ENCODE measurements around the gene CDKN2B. TPM values are rescaled to one million over a fixed set of nuclear protein-coding genes. Genes with fewer than 3 reads are reported as not detected.

The CDKN2B gene
- total RNA-seq, 1 experiment from 2014 or later = 9.8 TPM

DNA sequence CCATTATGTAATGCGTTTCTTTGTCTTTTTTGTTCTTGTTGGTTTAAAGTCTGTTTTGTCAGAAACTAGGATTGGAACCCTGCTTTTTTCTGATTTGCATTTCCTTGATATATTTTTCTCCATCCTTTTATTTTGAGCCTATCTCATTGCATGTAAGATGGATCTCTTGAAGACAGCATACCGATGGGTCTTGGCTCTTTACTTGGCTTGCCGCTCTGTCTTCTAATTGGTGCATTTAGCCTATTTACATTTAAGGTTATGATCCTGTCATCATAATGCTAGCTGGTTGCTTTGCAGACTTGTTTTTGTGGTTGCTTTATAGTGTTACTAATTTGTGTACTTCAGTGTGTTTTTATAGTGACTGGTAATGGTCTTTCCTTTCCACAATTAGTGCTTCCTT, 13.3 kb upstream of the CDKN2B start:
- no peak for DNase-seq (ENCODE audit: low read depth, low spot score)
- Histone ChIP-seq H3K4me3 (replicated peaks in 1 of 2; ENCODE audit: low read depth in 1 of 2, low read length in 2 of 2) (no peak overlapping the region), H3K27me3 (ENCODE audit: insufficient read depth, low read length) (no peaks in the 10 kb centered on the region), H3K36me3 (ENCODE audit: control insufficient read depth in 1 of 2, insufficient read depth in 2 of 2, low read length in 2 of 2) (no peaks in the 10 kb centered on the region; a peak in 1 of 4 replicates), H3K9ac (ENCODE audit: low read length) (no peak overlapping the region), H3K9me3 (ENCODE audit: control insufficient read depth in 1 of 2, insufficient read depth in 1 of 2, low read depth in 1 of 2, low read length in 2 of 2) (no peaks in the 10 kb centered on the region), H3K9me2 (ENCODE audit: insufficient read depth) (no peaks in the 10 kb centered on the region), H3K4me1 (ENCODE audit: control insufficient read depth in 1 of 2, insufficient read depth in 2 of 2, low read length in 2 of 2) (no peaks in the 10 kb centered on the region), H3K4me2 (ENCODE audit: low read length) (no peak overlapping the region), H3K79me2 (ENCODE audit: insufficient read depth, low read length) (no peaks in the 10 kb centered on the region), H2AFZ (ENCODE audit: low read depth, low read length, poor library complexity, severe bottlenecking) (no peak overlapping the region), H3K27ac (ENCODE audit: low read depth, low read length) (no peak overlapping the region), H4K20me1 (ENCODE audit: insufficient read depth) (no peaks in the 10 kb centered on the region)
- ChIA-PET RAD21 (ENCODE audit: low non-redundant PET in 1 of 2, low total read pairs in 2 of 2, uncharacterized antibody in 2 of 2, unreplicated experiment in 2 of 2) (no interaction called here), POLR2A (no interaction called here), CTCF (interaction anchor here (1.7 kb wide), 1 partner anchor 14 kb away, joined by 5 read pairs; the partner anchor contains the start of gene CDKN2B)
- no TSS peak for BruUV-seq (replicated peaks)
- intact Hi-C loops (cut with micrococcal nuclease) = no loop called here
- TF ChIP-seq, protein P1, sequence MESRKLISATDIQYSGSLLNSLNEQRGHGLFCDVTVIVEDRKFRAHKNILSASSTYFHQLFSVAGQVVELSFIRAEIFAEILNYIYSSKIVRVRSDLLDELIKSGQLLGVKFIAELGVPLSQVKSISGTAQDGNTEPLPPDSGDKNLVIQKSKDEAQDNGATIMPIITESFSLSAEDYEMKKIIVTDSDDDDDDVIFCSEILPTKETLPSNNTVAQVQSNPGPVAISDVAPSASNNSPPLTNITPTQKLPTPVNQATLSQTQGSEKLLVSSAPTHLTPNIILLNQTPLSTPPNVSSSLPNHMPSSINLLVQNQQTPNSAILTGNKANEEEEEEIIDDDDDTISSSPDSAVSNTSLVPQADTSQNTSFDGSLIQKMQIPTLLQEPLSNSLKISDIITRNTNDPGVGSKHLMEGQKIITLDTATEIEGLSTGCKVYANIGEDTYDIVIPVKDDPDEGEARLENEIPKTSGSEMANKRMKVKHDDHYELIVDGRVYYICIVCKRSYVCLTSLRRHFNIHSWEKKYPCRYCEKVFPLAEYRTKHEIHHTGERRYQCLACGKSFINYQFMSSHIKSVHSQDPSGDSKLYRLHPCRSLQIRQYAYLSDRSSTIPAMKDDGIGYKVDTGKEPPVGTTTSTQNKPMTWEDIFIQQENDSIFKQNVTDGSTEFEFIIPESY (IDR thresholded peaks at IDR 0.05; ENCODE audit: extremely low read depth, insufficient replicate concordance, low read length) = no peak
- TF ChIP-seq SP1 (IDR thresholded peaks at IDR 0.05; ENCODE audit: low read depth) (no peak), ELF1 (IDR thresholded peaks at IDR 0.05; ENCODE audit: borderline replicate concordance, low read depth) (no peak), POLR2A (IDR thresholded peaks at IDR 0.05; ENCODE audit: borderline replicate concordance, extremely low read depth, insufficient read depth, insufficient read length) (no peak), SIN3A (IDR thresholded peaks at IDR 0.05; ENCODE audit: low read depth) (no peak), TCF7L2 (IDR thresholded peaks at IDR 0.05; ENCODE audit: borderline replicate concordance, extremely low read depth, insufficient read depth, insufficient read length) (no peak), JUND (IDR thresholded peaks at IDR 0.05) (no peak), FOSL1 (IDR thresholded peaks at IDR 0.05; ENCODE audit: low read depth) (no peak), ZNF274 (IDR thresholded peaks at IDR 0.05; ENCODE audit: low read depth, low read length) (no peak), CBX3 (IDR thresholded peaks at IDR 0.05; ENCODE audit: low read depth) (no peak), CEBPB (IDR thresholded peaks at IDR 0.05; ENCODE audit: low read depth) (no peak), YY1 (IDR thresholded peaks at IDR 0.05; ENCODE audit: extremely low read depth, insufficient replicate concordance, low read depth, low read length) (no peak), EZH2phosphoT487 (IDR thresholded peaks at IDR 0.05; ENCODE audit: borderline replicate concordance) (no peak), SRF (IDR thresholded peaks at IDR 0.05; ENCODE audit: low read depth) (no peak), EZH2 (IDR thresholded peaks at IDR 0.05) (no peak), ZFX (IDR thresholded peaks at IDR 0.05) (no peak), POLR2AphosphoS5 (IDR thresholded peaks at IDR 0.05; ENCODE audit: low read depth, low read length) (no peak), RAD21 (IDR thresholded peaks at IDR 0.05; ENCODE audit: low read depth) (no peak)
- ATAC-seq = no peak
